GM23338 (cell line): ENCODE results near the gene GRPR. TPM values are rescaled to one million over a fixed set of nuclear protein-coding genes. Genes with fewer than 3 reads are reported as not detected.

Experiments used
- ATAC-seq: fragments of 200-7000 bp; cut with Tn5 transposase; 3 replicates; pipeline ENCODE4 v1.9.1; 2020
- DNase-seq: peaks from one replicate; pipeline ENCODE4 v3.0.0-alpha.2; 2015; ENCODE audit warnings: low spot score
- H2AFZ ChIP-seq: fragments of 200-600 bp; sonication (generic); 2 replicates; pipeline ENCODE4 v1.8.0; 2016; ENCODE audit warnings: antibody characterized with exemption, mild to moderate bottlenecking, moderate library complexity
- H3F3A ChIP-seq: fragments of 200-600 bp; sonication (generic); replicated peaks from 2 replicates; pipeline ENCODE4 v1.8.0; 2017; ENCODE audit warnings: antibody characterized with exemption, mixed run types, low read depth
- H3K27ac ChIP-seq: fragments of 200-600 bp; sonication (generic); 2 replicates; pipeline ENCODE4 v1.6.1; 2016; ENCODE audit warnings: low read depth
- H3K27me3 ChIP-seq: fragments of 200-600 bp; sonication (generic); 2 replicates; pipeline ENCODE4 v1.8.0; 2016; ENCODE audit warnings: mild to moderate bottlenecking, mixed run types, moderate library complexity; ENCODE audit not compliant: insufficient read depth
- H3K36me3 ChIP-seq: fragments of 200-600 bp; sonication (generic); 2 replicates; pipeline ENCODE4 v1.8.0; 2016; ENCODE audit warnings: mild to moderate bottlenecking; ENCODE audit not compliant: insufficient read depth
- H3K4me1 ChIP-seq: fragments of 200-600 bp; sonication (generic); 2 replicates; pipeline ENCODE4 v1.8.0; 2016; ENCODE audit warnings: mild to moderate bottlenecking, moderate library complexity; ENCODE audit not compliant: insufficient read depth
- H3K4me2 ChIP-seq: fragments of 200-600 bp; sonication (generic); 2 replicates; pipeline ENCODE4 v1.7.1; 2017; ENCODE audit warnings: mixed run types
- H3K4me3 ChIP-seq: fragments of 200-600 bp; sonication (generic); 2 replicates; pipeline ENCODE4 v1.6.1; 2016; ENCODE audit warnings: mixed run types
- H3K79me2 ChIP-seq: fragments of 200-600 bp; sonication (generic); replicated peaks from 2 replicates; pipeline ENCODE4 v1.8.0; 2017; ENCODE audit warnings: mild to moderate bottlenecking; ENCODE audit not compliant: insufficient read depth
- H3K9me2 ChIP-seq: fragments of 200-600 bp; sonication (generic); 2 replicates; pipeline ENCODE4 v1.8.0; 2017; ENCODE audit not compliant: insufficient read depth
- H4K20me1 ChIP-seq: fragments of 200-600 bp; sonication (generic); replicated peaks from 2 replicates; pipeline ENCODE4 v1.8.0; 2017; ENCODE audit warnings: mild to moderate bottlenecking; ENCODE audit not compliant: insufficient read depth
- H3K27ac Mint-ChIP-seq: 2 replicates; pipeline ENCODE4 v1.8.0; 2020; ENCODE audit warnings: inconsistent platforms, mild to moderate bottlenecking, moderate library complexity, mixed read lengths
- H3K27me3 Mint-ChIP-seq: 3 replicates; pipeline ENCODE4 v1.8.0; 2022; ENCODE audit warnings: low read depth, mild to moderate bottlenecking, moderate library complexity, mixed read lengths, inconsistent platforms; ENCODE audit not compliant: insufficient read depth, poor library complexity
- H3K36me3 Mint-ChIP-seq: 3 replicates; pipeline ENCODE4 v1.8.0; 2021; ENCODE audit warnings: low read depth, mild to moderate bottlenecking, inconsistent platforms, moderate library complexity, mixed read lengths
- H3K4me1 Mint-ChIP-seq: 3 replicates; pipeline ENCODE4 v1.8.0; 2020; ENCODE audit warnings: mild to moderate bottlenecking, inconsistent platforms, mixed read lengths
- H3K4me3 Mint-ChIP-seq: 3 replicates; pipeline ENCODE4 v1.8.0; 2021; ENCODE audit warnings: moderate library complexity, mild to moderate bottlenecking, inconsistent platforms, mixed read lengths
- H3K9me3 Mint-ChIP-seq: 3 replicates; pipeline ENCODE4 v1.8.0; 2020; ENCODE audit warnings: moderate library complexity, mild to moderate bottlenecking, inconsistent platforms, mixed read lengths
- CREB1 ChIP-seq: fragments of 250-450 bp; sonication (Bioruptor Pico); IDR thresholded peaks from 2 replicates; pipeline ENCODE4 v1.5.0; 2020; ENCODE audit warnings: low read depth, mild to moderate bottlenecking, moderate library complexity
- ETS1 ChIP-seq: IDR thresholded peaks from 2 replicates; pipeline ENCODE4 v1.6.1; 2016; ENCODE audit warnings: antibody characterized with exemption
- EZH2 ChIP-seq: fragments of 200-600 bp; sonication (generic); IDR thresholded peaks from one replicate; pipeline ENCODE4 v1.8.0; 2017; ENCODE audit warnings: antibody characterized with exemption, mild to moderate bottlenecking, low read depth; ENCODE audit not compliant: unreplicated experiment
- JUNB ChIP-seq: IDR thresholded peaks from one replicate; pipeline ENCODE4 v1.6.1; 2016; ENCODE audit warnings: antibody characterized with exemption; ENCODE audit not compliant: unreplicated experiment
- NANOG ChIP-seq: IDR thresholded peaks from 2 replicates; pipeline ENCODE4 v1.6.1; 2016; ENCODE audit warnings: antibody characterized with exemption, borderline replicate concordance
- POLR2AphosphoS5 ChIP-seq: IDR thresholded peaks from 2 replicates; pipeline ENCODE4 v1.6.1; 2016; ENCODE audit warnings: antibody characterized with exemption, low read depth
- REST ChIP-seq: IDR thresholded peaks from one replicate; pipeline ENCODE4 v1.6.1; 2018; ENCODE audit warnings: antibody characterized with exemption; ENCODE audit not compliant: unreplicated experiment
- STAT1 ChIP-seq: IDR thresholded peaks from one replicate; pipeline ENCODE4 v1.6.1; 2016; ENCODE audit warnings: antibody characterized with exemption; ENCODE audit not compliant: unreplicated experiment
- ZNF114 ChIP-seq: fragments of 250-450 bp; sonication (Bioruptor Pico); IDR thresholded peaks from 2 replicates; pipeline ENCODE4 v1.5.0; 2020; ENCODE audit warnings: mild to moderate bottlenecking, moderate library complexity
- ZNF462 ChIP-seq: fragments of 250-450 bp; sonication (Bioruptor Pico); IDR thresholded peaks from 2 replicates; pipeline ENCODE4 v1.5.0; 2020; ENCODE audit warnings: mild to moderate bottlenecking, moderate library complexity
- polyA plus RNA-seq: library from polyadenylated mRNA; unstranded; fragments of >200 nt; fragmentation: Nextera tagmentation; extraction: Ambion mirVana; gene quantifications from 2 replicates; pipeline ENCODE4 v1.2.1, GENCODE V29; 2016
- total RNA-seq: library from RNA; depleted of rRNA; stranded (reverse); fragments of >200 nt; shearing (Covaris generic); gene quantifications from 2 replicates; pipeline ENCODE4 v1.2.3, GENCODE V29; 2014

Gene GRPR
- total and polyA plus RNA-seq, 2 experiments from 2014 or later: 13.4 to 14.3 TPM

GRCh38 chrX:16187024-16187760 lies 63.8 kb downstream of the GRPR start (continued):
- TF ChIP-seq ZNF114 (CRISPR knock-in tag) (no peak), STAT1 (no peak), JUNB (no peak), ZNF462 (CRISPR knock-in tag) (no peak), POLR2AphosphoS5 (no peak), NANOG (no peak), ETS1 (no peak)

- Histone ChIP-seq H3K4me2 (no peak overlapping the region), H3K36me3 (no peaks in the 10 kb centered on the region), H3K4me3 (no peak overlapping the region), H3F3A (peaks cover 4% of the 10 kb centered on the region; the same call in 1 of the 2 replicates), H4K20me1 (no peaks in the 10 kb centered on the region), H3K79me2 (no peaks in the 10 kb centered on the region), H3K27me3 (no peaks in the 10 kb centered on the region), H3K27ac (no peak overlapping the region), H2AFZ (no peak overlapping the region), H3K9me2 (no peaks in the 10 kb centered on the region), H3K4me1 (peaks cover 18% of the 10 kb centered on the region)
- H3K4me3 Mint-ChIP-seq: no peak overlapping the region
- DNase-seq (no peak), ATAC-seq (no peak)
- H3K4me1 Mint-ChIP-seq: peaks cover 32% of the 10 kb centered on the region
- H3K36me3 Mint-ChIP-seq: peaks cover 3% of the 10 kb centered on the region
- H3K27me3 Mint-ChIP-seq: no peaks in the 10 kb centered on the region
- peaks cover 4% of the 10 kb centered on the region; the same call in 1 of the 3 replicates for H3K9me3 Mint-ChIP-seq
- H3K27ac Mint-ChIP-seq: no peak overlapping the region
- TF ChIP-seq CREB1 (CRISPR knock-in tag) (no peak), NANOG (no peak), EZH2 (no peak), STAT1 (no peak), REST (no peak), ZNF114 (CRISPR knock-in tag) (no peak)
Measured at GRCh38 chrX:16188687-16189086, 65.3 kb downstream of the GRPR start.
